ENCODE measurements around the gene PTPRE.

PTPRE gene

DNA sequence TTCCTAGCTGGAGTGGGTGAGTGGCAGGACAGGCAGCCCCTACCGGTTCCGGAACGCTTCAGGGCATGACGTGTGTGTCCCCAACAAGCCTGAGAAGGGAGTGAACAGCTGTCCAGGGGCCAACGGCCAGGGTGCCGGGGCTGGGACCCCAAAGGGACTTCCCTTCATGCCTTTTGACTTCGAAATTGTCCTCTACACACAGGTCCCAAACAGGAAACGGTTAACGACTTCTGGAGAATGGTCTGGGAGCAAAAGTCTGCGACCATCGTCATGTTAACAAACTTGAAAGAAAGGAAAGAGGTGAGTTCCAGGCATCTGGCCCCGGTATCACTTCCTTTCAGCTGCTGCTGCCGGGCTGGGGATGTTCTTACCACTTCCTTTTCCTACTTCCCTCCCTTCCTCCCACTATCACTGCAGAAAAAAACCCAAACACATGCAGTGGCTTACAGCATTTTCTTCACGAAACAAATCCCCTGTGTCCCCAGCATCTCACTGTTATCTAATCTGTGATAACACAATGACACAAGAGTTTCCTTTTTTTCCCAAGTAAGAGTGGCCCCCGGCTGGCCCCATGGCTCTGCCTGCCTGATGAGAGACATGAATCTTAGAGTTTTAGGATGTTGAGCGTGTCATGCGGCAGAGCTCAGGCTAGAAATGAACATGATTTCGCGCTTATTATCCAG lies 156.1 kb downstream of the PTPRE start:
- no peak for DNase-seq
- TF ChIP-seq POLR2A (IDR thresholded peaks at IDR 0.05; ENCODE audit: low read length), result no peak
- TF ChIP-seq GATA1 (IDR thresholded peaks at IDR 0.05; ENCODE audit: low read depth, low read length), result no peak

GRCh38 chr10:128063736-128064107 lies 156.8 kb downstream of the PTPRE start:
- TF ChIP-seq GATA1 (IDR thresholded peaks at IDR 0.05; ENCODE audit: low read depth, low read length) (no peak), POLR2A (IDR thresholded peaks at IDR 0.05; ENCODE audit: low read length) (no peak)
- DNase-seq, result no peak

DNA sequence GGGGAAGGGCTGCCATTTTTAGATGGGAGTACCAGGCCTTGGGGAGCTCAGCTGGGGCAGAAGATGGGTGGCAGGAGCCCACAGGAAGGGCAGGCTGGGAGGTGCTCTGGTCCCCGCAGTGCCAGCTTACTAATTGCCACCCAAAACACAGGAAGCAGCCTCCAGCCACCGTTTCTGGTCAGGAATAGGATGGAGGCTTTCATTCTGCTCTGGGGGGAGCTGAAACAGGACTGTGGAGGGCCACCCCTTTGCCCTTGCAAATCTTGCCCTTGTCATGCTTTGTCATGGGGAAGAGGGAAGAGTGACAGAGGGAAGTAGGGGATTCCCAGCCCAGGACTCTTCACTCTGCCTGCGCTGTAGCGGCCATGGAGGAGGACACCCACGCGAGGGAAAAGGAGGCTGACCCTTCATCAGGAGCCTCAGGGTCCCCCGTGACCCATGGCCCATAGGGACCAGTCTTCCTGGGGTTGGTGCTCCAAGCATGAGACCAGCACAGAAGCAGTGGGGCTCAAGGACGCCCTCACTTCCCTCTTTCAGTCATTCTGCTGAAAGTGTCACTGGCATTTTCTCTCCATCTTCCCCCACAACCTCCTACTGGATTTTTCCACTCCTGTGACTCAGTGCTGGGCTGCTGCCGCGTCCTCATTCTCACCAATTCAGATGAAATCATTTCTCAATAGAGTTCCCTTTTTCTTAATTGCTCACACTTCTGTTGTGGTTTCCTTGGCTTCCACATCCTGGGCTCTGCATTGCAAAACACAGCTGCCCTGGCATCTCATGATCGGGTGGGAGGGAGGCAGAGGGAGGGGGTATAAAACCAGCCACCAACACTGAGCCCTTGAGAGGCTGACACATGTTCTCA lies 157.4 kb downstream of the PTPRE start:
- TF ChIP-seq POLR2A (IDR thresholded peaks at IDR 0.05; ENCODE audit: low read length), result no peak
- TF ChIP-seq GATA1 (IDR thresholded peaks at IDR 0.05; ENCODE audit: low read depth, low read length), result no peak

GRCh38 chr10:128064970-128065580 lies 158.2 kb downstream of the PTPRE start:
- no peak for TF ChIP-seq POLR2A (IDR thresholded peaks at IDR 0.05; ENCODE audit: low read length)
- no peak for TF ChIP-seq GATA1 (IDR thresholded peaks at IDR 0.05; ENCODE audit: low read depth, low read length)
- DNase-seq, result no peak

More for the DNA sequence above, 157.4 kb downstream of the PTPRE start:
- DNase-seq, result no peak

- DNase-seq, result no peak
- TF ChIP-seq POLR2A (IDR thresholded peaks at IDR 0.05; ENCODE audit: low read length), result no peak
- TF ChIP-seq GATA1 (IDR thresholded peaks at IDR 0.05; ENCODE audit: low read depth, low read length), result no peak
These were observed 159.1 kb downstream of the PTPRE start for GRCh38 chr10:128065881-128066534.

DNA sequence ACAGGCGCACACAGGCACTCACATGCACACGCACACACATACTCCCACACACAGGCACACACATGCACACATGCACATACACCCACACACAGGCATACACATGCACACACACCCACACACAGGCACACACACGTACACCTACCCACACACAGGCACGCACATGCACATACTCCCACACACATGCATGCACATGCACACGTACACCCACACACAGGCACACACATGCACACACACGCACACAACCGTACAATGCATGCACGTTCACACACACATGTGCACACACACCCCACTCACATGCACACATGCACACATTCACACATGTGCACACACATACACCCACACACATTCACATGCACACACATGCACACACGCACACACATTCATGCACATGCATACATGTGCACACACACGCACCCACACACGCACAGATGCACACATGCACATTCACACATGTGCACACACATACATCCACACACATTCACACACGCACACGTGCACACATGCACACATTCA lies 160.0 kb downstream of the PTPRE start:
- TF ChIP-seq GATA1 (IDR thresholded peaks at IDR 0.05; ENCODE audit: low read depth, low read length) (no peak), POLR2A (IDR thresholded peaks at IDR 0.05; ENCODE audit: low read length) (no peak)
- DNase-seq, result no peak

DNA sequence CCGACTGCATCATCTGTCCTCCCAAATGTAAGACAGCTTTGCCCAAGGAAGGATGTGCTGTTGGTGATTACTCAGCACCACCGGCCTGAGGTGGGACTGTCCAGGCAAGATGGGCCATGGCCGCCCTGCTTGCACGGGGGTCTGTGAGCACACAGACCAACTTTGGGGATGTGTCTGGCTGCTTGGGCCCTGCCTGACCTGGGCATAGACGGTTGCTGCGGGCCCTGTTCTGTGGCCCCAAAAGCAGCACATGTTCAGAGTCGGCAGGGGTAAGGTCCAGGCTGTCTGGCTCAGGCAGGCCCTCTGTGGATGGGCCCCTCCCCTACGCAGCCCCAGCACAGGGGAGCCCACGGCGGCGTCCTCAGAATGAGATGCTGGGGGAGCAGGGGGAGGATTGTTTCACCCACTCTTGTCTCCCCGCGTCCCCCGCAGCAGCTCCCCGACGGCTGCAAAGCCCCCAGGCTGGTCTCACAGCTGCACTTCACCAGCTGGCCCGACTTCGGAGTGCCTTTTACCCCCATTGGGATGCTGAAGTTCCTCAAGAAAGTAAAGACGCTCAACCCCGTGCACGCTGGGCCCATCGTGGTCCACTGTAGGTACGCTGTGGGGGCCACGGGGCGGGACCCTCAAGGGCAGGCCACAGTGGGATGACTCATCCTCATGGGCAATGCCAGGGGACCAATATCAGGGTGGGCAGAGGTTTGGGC lies 160.9 kb downstream of the PTPRE start:
- TF ChIP-seq POLR2A (IDR thresholded peaks at IDR 0.05; ENCODE audit: low read length) (no peak), GATA1 (IDR thresholded peaks at IDR 0.05; ENCODE audit: low read depth, low read length) (no peak)
- DNase-seq, result no peak

DNA sequence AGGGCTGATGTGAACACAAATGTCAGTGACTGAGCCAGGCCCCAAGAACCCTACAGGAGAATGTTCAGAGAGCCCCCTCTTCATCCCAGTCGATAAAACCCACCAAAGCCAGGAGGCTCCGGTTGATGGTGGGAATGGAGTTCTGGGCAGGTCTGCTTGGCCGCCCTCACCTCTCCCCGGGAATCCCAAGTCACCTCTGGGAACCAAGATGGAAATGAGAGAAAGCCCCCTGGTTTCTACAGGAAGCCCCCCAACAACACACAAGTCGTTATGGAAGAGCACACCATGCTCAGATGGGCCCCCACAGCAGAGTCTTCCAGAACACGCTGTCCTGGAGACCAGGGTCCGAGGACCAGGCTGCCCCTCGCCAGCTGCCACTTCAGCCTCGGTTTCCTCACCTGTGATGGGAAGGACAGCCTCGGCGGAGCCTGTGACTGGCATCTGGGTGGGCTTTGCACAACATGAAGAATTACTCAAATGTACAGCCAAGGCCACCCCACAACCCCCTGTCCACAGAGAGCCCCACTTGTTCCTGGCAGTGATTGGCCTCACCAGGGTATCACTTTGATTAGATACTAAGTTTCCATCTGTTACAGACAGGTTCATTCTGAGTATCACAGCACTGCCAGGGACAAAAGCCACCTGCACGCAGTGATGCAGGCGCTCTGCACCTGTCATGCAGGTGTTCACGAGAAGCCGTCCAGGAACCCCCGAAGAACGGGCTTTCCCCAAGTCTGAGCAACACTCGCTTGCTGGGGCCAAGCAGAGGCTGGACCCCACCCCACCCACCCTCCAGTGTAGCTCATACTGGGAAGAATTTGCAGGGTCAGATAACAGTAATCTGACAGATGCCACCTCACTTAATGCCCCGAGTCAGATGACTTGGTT lies 161.7 kb downstream of the PTPRE start:
- no peak for TF ChIP-seq POLR2A (IDR thresholded peaks at IDR 0.05; ENCODE audit: low read length)
- TF ChIP-seq GATA1 (IDR thresholded peaks at IDR 0.05; ENCODE audit: low read depth, low read length), result no peak
- no peak for DNase-seq

DNA sequence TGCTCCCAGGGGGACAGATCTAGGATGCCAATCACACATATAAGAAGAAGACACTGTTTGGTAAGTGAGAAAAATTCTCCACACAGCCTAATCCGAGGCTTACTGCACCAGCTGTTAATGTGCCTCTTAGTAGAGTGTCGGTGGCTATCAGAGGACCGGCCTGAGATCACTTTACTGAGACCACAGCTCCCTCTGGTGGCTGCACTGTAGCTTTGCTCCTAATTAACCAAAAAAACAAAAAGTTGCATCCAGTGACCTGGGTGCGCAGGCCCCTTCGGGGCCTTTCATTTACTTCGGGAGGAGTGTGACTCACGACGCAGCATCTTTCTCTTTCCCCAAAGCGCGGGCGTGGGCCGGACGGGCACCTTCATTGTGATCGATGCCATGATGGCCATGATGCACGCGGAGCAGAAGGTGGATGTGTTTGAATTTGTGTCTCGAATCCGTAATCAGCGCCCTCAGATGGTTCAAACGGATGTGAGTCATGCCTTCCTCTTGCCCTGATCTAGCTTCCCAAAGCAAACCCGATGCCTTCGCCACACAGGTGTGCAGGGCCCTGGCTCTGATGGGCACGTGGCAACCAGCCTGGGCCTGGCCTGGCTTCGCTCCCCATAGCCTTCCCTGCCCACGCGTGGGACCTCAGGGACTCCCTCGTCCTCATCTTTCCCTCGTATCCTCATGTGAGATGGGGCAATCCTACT lies 162.6 kb downstream of the PTPRE start:
- TF ChIP-seq POLR2A (IDR thresholded peaks at IDR 0.05; ENCODE audit: low read length), result no peak
- no peak for TF ChIP-seq GATA1 (IDR thresholded peaks at IDR 0.05; ENCODE audit: low read depth, low read length)
- DNase-seq, result peak; percentile 74 to 85

GRCh38 chr10:128070161-128070560 lies 163.3 kb downstream of the PTPRE start:
- DNase-seq, result no peak

GRCh38 chr10:128070721-128071416 lies 164.0 kb downstream of the PTPRE start:
- no peak for DNase-seq

More at GRCh38 chr10:128070161-128070560, 163.3 kb downstream of the PTPRE start:
- TF ChIP-seq GATA1 (IDR thresholded peaks at IDR 0.05; ENCODE audit: low read depth, low read length) (no peak), POLR2A (IDR thresholded peaks at IDR 0.05; ENCODE audit: low read length) (no peak)

More at GRCh38 chr10:128070721-128071416, 164.0 kb downstream of the PTPRE start:
- TF ChIP-seq GATA1 (IDR thresholded peaks at IDR 0.05; ENCODE audit: low read depth, low read length), result no peak
- no peak for TF ChIP-seq POLR2A (IDR thresholded peaks at IDR 0.05; ENCODE audit: low read length)

Data from erythroblast (primary cell).